ENCODE data around the gene GSK3B.
"Not testable (repeated sequence)": the region's sequence is repeated elsewhere in the genome, so short reads cannot be mapped to it uniquely, and the experiment has no call there.

Gene GSK3B

DNA sequence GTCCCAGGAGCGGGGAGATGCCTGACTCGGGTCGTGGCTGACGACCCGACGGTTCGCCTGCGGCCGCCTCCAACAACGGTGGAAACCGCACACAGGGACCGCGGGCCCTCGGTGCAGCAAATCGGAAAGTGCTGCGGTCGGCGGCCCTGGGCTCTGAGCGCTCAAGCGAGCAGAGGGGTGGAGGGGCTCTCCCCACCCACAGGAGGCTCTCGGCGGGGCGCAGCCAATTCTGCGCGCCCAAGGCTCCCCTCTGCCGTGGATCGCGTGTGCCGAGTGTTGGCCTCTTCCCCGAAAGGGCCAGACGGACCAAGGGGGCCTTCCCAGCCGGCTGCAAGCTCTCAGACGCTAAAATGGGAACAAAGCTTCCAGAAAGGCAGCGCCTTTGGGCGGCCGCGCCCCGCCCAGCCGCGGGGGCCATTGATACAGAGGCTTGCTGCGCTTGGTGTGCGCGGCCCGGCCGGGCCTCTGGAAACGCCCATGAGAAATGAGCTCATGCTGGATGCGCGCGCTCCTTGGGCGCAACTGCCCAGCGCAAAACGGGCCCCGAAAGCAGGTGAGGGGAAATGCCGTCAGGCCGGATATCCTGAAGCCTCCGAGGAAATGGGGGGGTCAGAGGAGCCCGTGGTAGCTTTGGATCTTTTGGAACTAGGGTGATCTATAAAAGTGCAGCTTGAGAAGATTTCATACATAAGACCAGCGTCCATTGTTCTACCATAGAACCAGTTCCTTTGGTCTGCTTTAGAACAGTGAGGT lies 1.2 kb upstream of the GSK3B start:
- peak; percentile 97 for DNase-seq

DNA sequence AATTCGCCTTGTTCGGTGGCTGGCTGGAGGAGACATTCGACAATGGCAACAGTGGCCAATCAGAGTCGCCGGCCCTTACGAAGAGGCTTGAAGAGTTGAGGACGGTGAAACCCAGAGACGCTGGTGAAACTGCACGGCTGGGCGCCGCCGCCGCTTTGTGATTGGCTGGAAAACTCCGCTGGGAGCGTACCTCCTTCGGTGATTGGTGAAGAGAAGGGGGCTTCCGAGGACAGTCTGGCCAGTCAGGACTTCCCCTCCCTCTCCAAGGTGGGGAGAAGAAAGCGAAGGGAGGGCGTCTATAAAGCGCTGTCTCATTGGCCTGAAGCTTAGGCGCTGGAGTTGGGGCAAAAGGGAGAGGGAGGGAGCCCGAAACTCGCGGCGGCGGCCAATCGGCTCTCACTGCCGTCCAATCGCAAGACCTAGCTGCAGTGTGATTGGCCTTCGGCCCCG lies 554 bp upstream of the GSK3B start:
- DNase-seq = no peak

DNA sequence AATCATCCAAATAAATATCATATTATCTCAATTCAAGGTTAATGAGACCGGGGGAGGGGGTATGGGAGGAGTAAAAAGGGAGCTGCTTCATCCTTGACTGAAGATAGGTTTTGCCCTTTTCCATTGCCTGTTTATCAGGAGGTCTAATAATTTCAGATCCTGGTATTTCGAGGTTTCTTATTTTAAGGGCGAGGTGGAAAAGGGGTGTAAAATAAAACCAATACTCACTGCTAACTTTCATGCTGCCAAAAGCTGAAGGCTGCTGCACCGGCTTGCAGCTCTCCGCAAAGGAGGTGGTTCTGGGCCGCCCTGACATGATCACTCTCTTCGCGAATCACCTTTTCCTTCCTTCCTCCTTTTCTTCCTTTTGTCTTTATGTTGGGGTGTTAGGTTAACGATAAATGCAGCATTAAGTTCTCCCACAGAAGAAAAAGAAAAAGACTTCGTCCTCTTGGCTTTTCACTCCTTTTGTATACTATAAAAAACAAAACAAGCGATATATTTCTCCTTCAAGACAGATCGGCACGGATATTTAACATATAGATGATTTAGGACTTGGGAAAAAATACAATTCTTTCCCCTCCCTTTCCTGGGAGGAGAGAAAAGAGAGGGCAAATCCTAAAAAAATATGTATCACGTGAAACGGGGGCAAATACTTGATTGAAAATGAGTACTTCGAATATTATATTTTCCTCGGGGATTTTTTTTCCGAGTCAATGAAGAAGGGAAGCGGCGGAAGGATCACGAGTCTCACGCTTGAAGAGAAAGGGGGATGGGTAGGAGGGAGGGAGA lies 932 bp downstream of the GSK3B start:
- DNase-seq = peak; percentile 92

DNA sequence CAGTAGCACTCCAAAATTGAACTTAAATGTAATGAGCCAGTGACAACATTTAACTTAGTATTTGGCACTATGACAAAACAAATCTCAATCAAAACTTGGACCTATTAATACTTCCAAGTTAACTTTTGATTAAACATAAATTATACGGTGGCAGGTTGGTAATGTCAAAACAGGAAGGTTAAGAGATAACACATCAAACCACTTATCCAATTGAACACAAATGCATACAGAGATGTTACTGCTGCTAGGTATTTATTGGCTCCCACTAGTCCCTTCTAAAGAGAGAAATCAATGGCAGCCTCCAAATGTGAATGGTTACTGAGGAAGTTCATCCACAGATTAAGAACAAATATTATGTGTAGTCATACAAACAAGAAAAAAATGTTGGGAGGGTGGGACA lies 1.8 kb downstream of the GSK3B start:
- peak; percentile 34 for DNase-seq

DNA sequence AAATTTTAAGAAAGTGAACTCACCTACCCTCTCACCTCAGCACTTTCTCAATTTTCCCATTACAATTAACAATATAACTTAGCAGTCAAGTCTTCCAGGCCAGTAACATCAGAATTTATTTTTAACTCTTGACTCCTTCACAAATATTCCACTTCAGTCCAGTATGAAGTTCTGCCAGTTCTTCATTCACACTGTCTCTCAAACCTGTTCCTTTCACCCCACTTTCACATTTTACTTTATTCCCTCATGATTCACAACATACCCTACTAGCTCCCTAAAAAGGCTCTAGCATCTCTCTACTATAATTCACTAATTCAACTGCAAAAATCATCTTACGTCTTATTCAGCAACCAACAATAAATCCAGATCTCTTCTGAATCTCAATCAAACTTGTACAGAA lies 3.8 kb downstream of the GSK3B start:
- no peak for DNase-seq

DNA sequence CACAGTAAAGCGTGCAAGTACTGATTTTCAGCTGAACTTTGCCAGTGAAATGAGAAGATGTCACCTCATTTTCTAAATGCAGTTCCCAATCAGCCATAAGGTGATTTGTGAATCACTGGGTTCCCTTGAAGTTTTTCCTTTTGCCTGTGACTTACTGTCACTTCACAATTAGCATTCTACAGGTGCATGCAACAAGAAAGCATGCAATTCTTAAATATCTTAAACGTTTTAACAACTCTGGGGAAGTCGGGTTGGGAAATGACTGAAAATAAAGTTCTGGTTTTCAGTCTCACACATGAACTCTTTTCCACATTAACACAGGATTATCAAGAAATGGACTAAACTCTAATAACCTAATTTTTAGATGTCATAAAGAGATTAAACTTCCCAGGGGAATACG lies 5.2 kb downstream of the GSK3B start:
- no peak for DNase-seq

DNA sequence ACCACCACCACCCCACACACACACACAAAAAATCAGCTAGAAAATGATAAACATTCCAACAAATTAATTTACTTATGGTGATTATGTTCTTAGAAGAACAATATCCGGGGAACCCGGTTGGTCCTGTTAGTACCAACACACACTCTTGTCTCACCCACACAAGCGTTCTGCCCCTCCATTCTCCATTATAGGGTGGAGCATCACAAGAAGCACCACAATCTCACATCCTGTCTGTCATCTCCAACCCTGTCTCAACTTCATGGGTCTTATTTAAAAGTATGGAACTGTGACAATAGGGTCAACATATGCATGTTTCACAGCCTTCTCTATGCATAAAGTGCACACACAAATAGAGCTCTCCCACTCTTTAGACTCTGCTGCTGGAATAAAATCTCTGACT lies 5.6 kb downstream of the GSK3B start:
- DNase-seq = no peak

DNA sequence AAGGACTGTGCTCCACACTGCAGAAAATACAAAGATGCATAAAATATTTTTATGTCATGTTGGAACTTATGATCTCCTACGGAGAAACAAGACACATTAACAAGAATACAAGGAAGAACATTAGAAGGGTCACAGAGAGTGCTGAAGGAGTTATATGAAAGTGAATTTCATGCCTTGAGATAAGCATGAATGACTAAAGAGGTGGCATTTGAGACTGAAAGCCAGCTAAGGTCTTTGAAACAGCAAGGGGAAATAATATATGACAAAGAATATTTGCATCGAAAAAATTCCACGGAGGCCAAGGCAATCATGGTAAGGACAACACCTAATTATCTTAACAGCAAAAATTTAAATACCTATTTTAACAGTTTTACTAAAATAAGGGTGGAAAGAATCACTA lies 12.5 kb downstream of the GSK3B start:
- DNase-seq = no peak

DNA sequence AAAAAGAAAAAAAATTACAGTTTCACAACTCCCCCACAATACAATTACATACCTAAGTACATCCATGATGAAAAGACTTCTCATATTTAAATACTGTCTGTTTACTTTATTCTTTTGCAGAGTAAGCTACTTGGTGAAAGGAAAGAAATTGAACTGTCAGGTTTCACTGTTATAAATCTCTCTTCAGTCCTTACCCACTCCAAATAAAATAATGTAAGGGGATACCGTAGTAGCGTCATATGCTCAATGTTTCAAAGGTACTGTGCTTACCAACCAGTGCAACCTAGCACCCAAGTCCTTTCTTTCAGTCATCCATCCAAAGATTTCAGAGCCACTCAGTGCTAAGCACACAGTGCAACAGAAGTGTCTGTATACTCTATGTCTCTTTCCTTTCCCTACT lies 13.4 kb downstream of the GSK3B start:
- DNase-seq = no peak

DNA sequence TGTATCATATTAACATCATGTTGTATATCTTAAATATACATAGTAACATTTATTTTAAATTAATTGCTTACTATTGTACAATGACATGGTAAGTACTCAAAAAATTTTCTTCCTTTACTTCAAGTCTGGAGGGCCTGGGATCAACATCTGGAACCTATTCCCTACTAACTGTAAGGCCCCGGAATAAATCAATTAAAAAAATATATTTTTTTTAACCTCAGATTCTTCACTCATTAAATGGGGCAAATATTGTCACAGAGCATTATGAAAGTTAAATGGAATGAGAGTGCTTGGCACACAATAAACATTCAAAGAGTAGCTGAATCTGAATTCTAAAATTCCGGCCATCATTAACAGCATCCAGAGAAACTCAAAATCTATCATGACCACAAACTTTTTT lies 16.5 kb downstream of the GSK3B start:
- no peak for DNase-seq

DNA sequence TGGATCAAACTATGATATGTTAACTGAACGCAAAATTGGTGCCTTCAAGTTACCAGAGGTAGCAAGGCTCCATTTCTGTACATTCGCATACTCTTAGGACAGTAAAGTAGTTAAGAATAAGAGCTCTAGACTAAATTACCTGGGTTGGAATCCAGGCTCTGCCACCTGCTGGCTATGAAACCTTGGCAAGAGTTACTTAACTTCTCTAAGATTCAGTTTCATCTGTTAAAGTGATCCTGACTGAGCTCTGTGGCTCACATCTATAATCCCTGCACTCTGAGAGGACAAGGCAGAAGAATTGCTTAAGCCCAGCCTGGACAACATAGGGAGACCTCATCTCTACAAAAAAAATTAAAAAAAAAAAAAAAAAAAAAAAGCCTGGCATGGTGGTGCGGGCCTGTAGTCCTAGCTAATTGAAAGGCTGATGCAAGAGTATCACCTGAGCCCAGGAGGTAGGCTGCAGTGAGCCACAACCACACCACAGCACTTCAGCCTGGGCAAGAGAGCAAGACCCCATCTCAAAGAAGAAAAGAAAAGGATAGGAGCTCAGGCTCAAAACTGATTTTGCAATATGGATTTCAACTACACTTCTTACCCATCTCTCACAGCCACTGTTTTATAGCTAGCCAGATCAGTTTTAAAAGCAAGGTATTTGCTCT lies 21.3 kb downstream of the GSK3B start:
- DNase-seq = peak; percentile 10

DNA sequence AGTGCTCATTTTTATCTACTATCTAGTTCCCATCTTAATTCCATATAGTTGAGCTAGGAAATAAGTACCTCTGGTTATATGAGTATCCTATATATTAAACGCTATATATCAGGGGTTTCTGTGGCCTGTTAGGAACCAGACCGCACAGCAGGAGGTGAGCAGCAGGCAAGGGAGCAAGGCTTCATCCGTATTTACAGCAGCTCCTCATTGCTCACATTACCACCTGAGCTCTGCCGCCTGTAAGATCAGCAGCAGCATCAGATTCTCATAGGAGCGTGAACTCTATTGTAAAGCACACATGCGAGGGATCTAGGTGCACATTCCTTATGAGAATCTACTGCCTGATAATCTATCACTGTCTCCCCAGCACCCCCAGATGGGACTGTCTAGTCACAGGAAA lies 23.0 kb downstream of the GSK3B start:
- no peak for DNase-seq

DNA sequence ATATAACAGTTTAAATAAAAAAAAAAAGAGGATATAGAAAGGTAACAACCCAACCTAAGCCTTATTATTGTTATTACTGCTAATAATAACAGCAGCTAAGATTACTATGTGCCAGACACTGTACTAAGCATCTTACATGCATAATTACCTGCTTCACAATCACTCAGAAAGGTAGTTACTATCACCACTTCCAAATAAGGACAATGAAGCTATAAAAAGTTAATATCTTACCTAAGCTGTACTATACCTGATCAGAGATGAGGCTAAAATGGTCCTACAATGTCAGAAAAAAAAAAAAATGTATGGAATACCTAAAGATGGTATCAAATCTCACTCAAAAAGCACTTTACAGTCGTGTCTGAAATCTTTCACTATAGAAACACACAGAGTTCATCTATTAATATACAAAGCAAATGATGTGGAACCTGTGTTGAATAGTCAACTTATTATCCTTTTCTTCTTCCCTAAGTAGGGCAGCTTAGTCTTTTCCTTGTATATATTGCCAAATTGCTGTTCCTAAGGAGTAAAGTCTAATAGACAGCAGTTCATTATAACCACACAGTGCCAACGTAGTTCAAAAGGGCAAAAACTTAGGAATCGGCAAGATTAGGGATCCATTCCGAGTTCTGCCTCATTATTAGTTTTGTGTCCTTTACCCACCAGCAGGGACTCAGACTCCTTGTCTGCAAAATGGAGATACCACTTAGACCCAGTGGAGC lies 23.8 kb downstream of the GSK3B start:
- no peak for DNase-seq

DNA sequence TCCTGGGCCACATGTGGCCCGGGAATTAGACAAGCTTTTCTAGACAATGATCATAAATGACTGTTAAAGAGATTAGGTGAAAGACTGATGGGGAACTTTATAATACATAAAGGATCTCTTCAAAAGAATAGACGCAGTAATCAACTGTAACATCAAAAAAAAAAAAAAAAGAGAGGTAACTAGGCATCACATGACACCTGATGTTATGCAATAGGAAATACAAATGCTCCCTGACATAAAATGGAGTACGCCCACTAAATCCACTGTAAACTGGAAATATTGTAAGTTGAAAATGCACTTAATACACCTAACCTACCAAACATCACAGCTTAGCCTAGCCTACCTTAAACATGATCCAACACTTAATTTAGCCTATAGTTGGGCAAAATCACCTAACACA lies 27.2 kb downstream of the GSK3B start:
- DNase-seq = peak; percentile 20

DNA sequence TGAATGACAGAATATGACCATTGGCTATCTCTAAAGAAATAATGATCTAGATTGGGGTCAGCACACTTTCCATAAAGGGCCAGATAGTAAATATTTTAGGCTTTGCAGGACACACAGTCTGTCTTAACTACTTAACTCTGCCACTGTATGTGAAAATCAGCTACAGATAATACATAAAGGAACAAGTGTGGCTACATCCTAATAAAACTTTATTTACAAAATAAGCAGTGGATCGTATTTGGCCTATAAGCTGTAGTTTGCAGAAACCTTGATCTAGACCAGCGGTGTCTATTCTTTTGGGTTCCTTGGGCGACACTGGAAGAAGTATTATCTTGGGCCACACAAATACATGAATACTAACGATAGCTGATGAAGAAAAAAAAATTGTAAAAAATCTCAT lies 27.6 kb downstream of the GSK3B start:
- no peak for DNase-seq

DNA sequence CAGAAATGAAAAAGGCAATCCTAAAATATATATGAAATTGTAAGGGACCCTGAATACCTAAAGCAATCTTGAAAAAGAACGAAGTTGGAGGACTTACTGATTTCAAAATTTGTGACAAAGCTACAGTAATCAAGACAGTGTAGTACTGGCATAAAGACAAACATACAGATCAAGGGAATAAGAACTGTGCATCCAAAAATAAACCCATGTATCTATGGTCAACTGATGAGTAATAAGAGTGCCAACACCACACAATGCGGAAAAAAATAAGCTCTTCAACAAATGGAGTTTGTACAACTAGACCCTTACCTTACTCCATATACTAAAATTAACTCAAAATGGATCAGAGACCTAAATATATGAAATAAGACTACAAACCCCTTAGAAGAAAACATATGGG lies 29.6 kb downstream of the GSK3B start:
- no peak for DNase-seq

DNA sequence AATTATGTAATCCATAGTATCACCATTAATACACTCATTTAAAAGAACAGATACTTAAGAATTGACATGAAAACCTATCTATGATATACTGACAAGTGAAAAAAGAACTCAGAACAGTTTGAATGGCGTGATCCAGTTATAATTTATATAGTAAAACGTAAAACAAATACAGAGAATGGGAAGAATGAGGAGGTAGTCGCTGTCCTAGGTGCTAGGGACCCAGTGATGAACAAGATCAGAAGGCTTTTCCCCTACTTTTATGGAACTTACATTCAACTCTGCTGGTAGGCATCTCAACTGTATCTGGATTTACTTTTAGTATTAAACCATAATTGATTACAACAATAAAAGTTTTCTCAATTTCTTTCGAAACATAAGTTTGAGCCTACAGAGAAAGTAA lies 31.8 kb downstream of the GSK3B start:
- DNase-seq = peak; percentile 29

DNA sequence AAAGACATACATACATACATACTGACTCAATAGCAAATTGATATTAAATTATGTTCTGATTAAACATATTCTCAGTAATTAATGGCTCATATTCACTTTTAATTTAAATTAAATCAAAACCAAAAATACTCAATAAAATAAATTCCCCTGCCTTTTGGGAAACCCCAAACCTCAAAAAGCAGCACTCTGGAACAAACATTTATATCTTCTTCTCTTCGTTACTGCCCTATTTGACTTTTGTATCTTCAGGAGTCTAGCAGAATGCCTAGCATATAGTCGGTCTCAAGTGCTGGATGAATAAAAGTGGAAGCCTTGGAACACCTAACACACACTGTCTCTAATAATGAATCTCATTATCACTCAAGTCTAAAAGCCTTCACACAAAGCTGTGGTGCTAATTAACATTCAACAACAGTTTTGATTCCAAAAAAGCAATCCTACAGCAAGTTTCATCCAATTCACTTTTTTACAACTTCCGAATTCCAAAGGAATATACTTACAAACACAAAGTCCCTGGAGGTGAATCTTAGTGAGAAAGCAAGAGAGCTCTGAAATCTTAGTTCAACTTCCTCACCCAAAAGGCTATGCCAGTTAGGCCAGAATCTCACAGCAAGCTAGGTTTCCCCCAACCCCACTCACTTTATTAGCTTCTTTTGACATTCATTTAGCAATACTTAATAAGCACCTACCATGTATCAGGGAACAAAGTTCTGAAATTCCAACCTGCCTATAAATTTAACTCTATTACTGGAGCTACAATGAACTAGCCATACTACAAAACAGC lies 35.0 kb downstream of the GSK3B start:
- DNase-seq = no peak

DNA sequence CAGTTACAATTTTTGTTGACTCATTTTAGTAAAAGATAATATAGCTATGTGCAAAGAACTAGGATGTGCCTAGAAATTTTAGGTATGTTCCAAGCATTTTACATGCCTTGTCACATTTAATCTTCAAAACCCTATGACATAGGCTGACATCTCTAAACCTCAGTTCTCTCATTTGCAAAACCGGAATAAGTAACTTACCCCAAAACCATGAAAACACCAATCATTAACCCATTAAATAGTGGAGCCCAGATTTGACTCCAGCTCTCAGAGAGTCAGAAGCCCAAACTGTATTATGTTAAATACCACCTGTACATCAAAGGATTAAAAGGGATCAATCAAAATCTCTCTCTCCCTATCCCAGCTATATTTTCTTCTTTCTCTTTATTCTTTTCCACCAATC lies 36.6 kb downstream of the GSK3B start:
- DNase-seq = no peak

DNA sequence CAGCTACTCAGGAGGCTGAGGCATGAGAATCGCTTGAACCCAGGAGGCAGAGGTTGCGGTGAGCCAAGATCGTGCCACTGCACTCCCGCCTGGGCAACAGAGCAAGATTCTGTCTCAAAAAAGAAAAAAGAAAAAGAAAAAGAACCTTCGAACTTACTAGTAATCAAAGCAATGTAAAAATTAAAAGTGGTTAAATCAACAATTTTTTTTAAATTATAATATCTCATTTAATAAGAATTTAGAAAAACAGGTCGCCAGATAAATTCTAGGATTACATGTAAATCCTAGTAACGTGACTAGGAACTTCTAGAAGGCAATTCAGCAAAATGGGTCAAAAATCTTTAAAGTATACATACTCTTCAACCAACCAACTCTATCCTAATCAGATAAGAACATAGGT lies 37.2 kb downstream of the GSK3B start:
- no peak for DNase-seq

DNA sequence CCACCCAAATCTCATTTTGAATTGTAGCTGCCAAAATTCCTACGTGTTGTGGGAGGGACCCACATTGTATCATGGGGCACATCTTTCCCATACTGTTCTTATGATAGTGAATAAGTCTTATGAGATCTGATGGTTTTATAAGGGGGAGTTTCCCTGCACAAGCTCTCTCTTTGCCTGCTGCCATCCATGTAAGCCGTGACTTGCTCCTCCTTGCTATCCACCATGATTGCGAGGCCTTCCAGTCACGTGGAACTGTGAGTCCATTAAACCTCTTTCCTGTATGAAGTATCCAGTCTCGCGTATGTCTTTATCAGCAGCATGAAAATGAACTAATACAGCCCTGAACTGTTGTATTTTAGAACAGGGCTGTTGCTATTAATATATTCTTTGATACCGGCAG lies 40.6 kb downstream of the GSK3B start:
- DNase-seq = not testable (repeated sequence)

DNA sequence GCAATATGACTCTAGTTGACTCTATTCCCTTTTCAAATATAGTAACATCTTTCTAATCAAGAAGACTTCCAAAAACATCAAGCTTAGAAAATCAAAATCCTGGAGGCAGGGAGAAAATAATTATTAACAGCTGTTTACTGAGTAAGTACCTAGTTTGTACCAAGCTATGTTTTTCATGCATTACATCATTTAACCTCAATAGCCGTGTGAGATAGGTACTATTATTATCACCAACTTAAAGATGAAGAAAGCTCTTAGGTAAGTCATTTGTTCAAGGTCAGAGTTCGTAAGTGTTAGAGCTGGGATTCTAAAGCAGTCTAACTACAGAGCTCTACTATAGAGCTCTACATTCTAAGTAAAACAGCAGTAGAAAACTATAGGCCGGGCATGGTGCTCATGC lies 41.6 kb downstream of the GSK3B start:
- no peak for DNase-seq

DNA sequence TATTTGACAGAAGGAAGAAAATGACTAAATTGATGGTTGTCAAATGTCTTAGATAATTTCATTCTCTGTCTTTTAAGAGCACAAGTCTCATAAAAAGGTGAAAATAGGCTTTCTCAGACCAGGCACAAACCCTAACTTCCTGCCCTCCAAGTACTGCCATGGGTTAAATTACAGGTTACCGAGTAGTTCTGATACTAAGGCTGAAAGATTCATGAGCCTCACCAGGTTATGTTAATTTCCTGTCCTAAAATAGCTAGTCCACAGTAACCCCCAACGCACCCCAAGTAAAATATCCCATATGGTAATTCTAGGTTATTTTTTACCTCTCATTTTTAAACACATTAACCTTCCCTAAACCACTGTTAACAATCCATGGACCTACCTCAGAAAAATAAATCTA lies 42.0 kb downstream of the GSK3B start:
- no peak for DNase-seq
